Inflammatory macrophage treated with lipopolysaccharide for 4 hours (primary cell): ENCODE results near the gene ATG7.
A peak's percentile ranks its signal among the peaks of the same experiment; 100 is the strongest.
"Not testable (repeated sequence)": the region's sequence is repeated elsewhere in the genome, so short reads cannot be mapped to it uniquely, and the experiment has no call there.

Experiments used
- DNase-seq: peaks from one replicate; pipeline ENCODE4 v3.0.0-alpha.2; 2020

The ATG7 gene

GRCh38 chr3:11437506-11437905 is 165.3 kb downstream of the ATG7 start:
- DNase-seq = no peak

- no peak for DNase-seq
Measured at GRCh38 chr3:11438646-11439045, 166.4 kb downstream of the ATG7 start.

- peak; percentile 74 for DNase-seq
Measured at GRCh38 chr3:11441346-11441745, 169.1 kb downstream of the ATG7 start.

GRCh38 chr3:11444404-11444803 is 172.2 kb downstream of the ATG7 start:
- DNase-seq = no peak

- DNase-seq = not testable (repeated sequence)
Measured at GRCh38 chr3:11445193-11445592, 173.0 kb downstream of the ATG7 start.

- no peak for DNase-seq
Measured at GRCh38 chr3:11445883-11446282, 173.7 kb downstream of the ATG7 start.

- no peak for DNase-seq
Measured at GRCh38 chr3:11447584-11448200, 175.5 kb downstream of the ATG7 start.

GRCh38 chr3:11450015-11450414 is 177.8 kb downstream of the ATG7 start:
- no peak for DNase-seq

GRCh38 chr3:11452312-11452711 is 180.1 kb downstream of the ATG7 start:
- DNase-seq = no peak

- DNase-seq = no peak
Measured at GRCh38 chr3:11452885-11453847, 181.0 kb downstream of the ATG7 start.

- peak; percentile 87 for DNase-seq
Measured at GRCh38 chr3:11455956-11456355, 183.8 kb downstream of the ATG7 start.

- no peak for DNase-seq
Measured at GRCh38 chr3:11457135-11457534, 184.9 kb downstream of the ATG7 start.

- DNase-seq = no peak
Measured at GRCh38 chr3:11459186-11459824, 187.1 kb downstream of the ATG7 start.

- DNase-seq = no peak
Measured at GRCh38 chr3:11461226-11461625, 189.0 kb downstream of the ATG7 start.

GRCh38 chr3:11462673-11463072 is 190.5 kb downstream of the ATG7 start:
- DNase-seq = not testable (repeated sequence)

- no peak for DNase-seq
Measured at GRCh38 chr3:11463591-11463990, 191.4 kb downstream of the ATG7 start.

GRCh38 chr3:11464356-11464755 is 192.2 kb downstream of the ATG7 start:
- DNase-seq = no peak

- DNase-seq = no peak
Measured at GRCh38 chr3:11465744-11466616, 193.8 kb downstream of the ATG7 start.

- DNase-seq = peak; percentile 63
Measured at GRCh38 chr3:11467875-11468274, 195.7 kb downstream of the ATG7 start.

GRCh38 chr3:11470031-11470853 is 198.0 kb downstream of the ATG7 start:
- no peak for DNase-seq

- DNase-seq = no peak
Measured at GRCh38 chr3:11475324-11475723, 203.1 kb downstream of the ATG7 start.

- DNase-seq = no peak
Measured at GRCh38 chr3:11476735-11477144, 204.5 kb downstream of the ATG7 start.
